Ovary (tissue), 9 donors: Measurements from ENCODE around the gene SLC1A6. TPM values are rescaled to one million over a fixed set of nuclear protein-coding genes. Genes with fewer than 3 reads are reported as not detected.

ENCODE experiments used
- DNase-seq, 5 donors: peaks; one replicate each; pipeline ENCODE4 v3.0.0-alpha.2; 2019 to 2020
- H3K27ac ChIP-seq, 2 donors: fragments of 200-600 bp; one replicate each; pipeline versions ENCODE4 v1.5.1 to v1.8.0; 2019 to 2022
- H3K27me3 ChIP-seq: fragments of 200-600 bp; one replicate; pipeline ENCODE4 v1.8.0; 2022
- H3K36me3 ChIP-seq: fragments of 200-600 bp; sonication (generic); one replicate; pipeline ENCODE4 v1.5.1; 2019
- H3K4me1 ChIP-seq: one replicate; pipeline ENCODE4 v1.8.1; 2013; ENCODE audit warnings: mild to moderate bottlenecking, moderate library complexity; ENCODE audit not compliant: insufficient read depth
- H3K4me3 ChIP-seq: fragments of 200-600 bp; sonication (generic); one replicate; pipeline ENCODE4 v1.5.1; 2017
- H3K9me3 ChIP-seq, 2 donors: fragments of 200-600 bp in 1 of 2; sonication (generic) in 1 of 2; one replicate each; pipeline versions ENCODE4 v1.5.1 to v1.8.1; 2013 to 2019; ENCODE audit warnings: mild to moderate bottlenecking in 1 of 2, moderate library complexity in 1 of 2
- EP300 ChIP-seq: sonication (generic); formaldehyde crosslinking; IDR thresholded peaks from one replicate; pipeline ENCODE4 v1.6.1; 2017; ENCODE audit warnings: antibody characterized with exemption
- POLR2A ChIP-seq: fragments of 450-650 bp; IDR thresholded peaks from one replicate; pipeline ENCODE4 v1.6.1; 2017; ENCODE audit warnings: antibody characterized with exemption, mild to moderate bottlenecking, moderate library complexity
- WGBS, 3 donors: extraction: QIAGEN DNeasy Blood & Tissue Kit in 1 of 3; methylation state at CpG; one replicate each; pipeline versions ENCODE4 v1.1.5 to v1.1.7; 2013 to 2017; 5-methylcytosine and 5-hydroxymethylcytosine counted together
- intact Hi-C, 4 donors: fragments of 100-400 bp; cut with DNase I; formaldehyde crosslinking; loops; one replicate each; pipeline versions ENCODE4 v1.11.0 to v1.15.1; 2022 to 2023
- polyA plus RNA-seq, 2 donors: library from polyadenylated mRNA; stranded (reverse); fragments of 200-250 nt in 1 of 2; fragments of 350-450 nt in 1 of 2; fragmentation: Illumina TruSeq in 1 of 2; extraction: RNeasy Lipid Tissue Mini Kit (QIAGEN cat#74804) in 1 of 2; gene quantifications; one replicate each; pipeline ENCODE4 v1.2.3, GENCODE V29; 2013 to 2014
- total RNA-seq, 7 donors: library from RNA; depleted of rRNA in 2 of 7; stranded (reverse); fragments of >200 nt in 2 of 7; fragmentation: NEBNext Ultra II Directional in 3 of 7; extraction: Animal tissue kit (Norgen Biotek cat#: 25700) in 3 of 7; gene quantifications; one replicate each; pipeline versions ENCODE4 v1.1.0 to v1.2.4, GENCODE V29; 2016 to 2023
- TF ChIP-seq, protein P1 (sequence below), 3 donors: fragments of 450-650 bp in 2 of 3; fragments of 200-600 bp in 1 of 3; IDR thresholded peaks; one replicate each; pipeline versions ENCODE4 v1.5.1 to v1.8.0; 2016 to 2022; ENCODE audit warnings: antibody characterized with exemption in 3 of 3, mild to moderate bottlenecking in 1 of 3
- donor health status: DM: no; HTN: no; CAD: no; lungs with moderate emphysema.
- donor health status: DM: no; HTN: no; CAD: no.
- donor health status: Bipolar disorder and iron deficiency.
- donor health status: DM: yes; HTN: yes; CAD: no.
- donor health status: DM: no; HTN: no; CAD: no.
- donor health status: DM: yes; HTN: yes; CAD: no.

SLC1A6 gene
- total and polyA plus RNA-seq, 9 donors, result 0.08 TPM; not detected in 8

DNA sequence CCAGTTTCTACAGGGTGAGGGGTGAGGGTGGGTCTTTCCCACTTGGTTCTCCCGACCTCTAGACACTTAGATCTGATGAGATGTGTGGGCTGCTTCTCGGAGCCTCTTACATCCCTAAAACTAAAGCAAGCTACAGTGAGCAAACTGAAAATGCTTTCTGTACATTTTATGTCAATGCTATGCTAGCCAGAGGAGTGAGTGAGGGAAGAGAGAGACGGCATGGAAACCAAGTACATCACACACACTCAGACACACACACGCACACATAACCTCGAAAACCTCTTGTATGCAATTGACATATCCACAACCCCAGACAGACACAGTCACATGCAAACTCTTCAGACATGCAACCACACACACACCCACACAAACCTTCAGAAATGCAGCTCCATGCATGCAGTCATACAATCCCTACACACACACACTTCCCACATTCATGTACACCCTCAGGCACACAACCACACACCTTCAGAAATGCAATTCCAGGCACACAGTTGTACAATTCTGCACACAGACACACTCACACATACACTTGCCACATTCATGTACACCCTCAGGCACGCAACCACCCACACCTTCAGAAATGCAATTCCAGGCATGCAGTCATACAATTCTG is 1.4 kb downstream of the SLC1A6 start:
- DNase-seq, result no peak
- intact Hi-C loops, result loop anchor here in 1 of 4 donors (5.0 kb wide), 1 partner anchor 1441 kb away; no protein-coding TSS in a partner anchor
- Histone ChIP-seq H3K4me1 (no peaks in the 10 kb centered on the region), H3K36me3 (no peaks in the 10 kb centered on the region), H3K9me3 (no peaks in the 10 kb centered on the region), H3K4me3 (no peak overlapping the region), H3K27ac (no peak overlapping the region), H3K27me3 (no peaks in the 10 kb centered on the region)
- TF ChIP-seq POLR2A (no peak), EP300 (no peak)
- TF ChIP-seq, protein P1, sequence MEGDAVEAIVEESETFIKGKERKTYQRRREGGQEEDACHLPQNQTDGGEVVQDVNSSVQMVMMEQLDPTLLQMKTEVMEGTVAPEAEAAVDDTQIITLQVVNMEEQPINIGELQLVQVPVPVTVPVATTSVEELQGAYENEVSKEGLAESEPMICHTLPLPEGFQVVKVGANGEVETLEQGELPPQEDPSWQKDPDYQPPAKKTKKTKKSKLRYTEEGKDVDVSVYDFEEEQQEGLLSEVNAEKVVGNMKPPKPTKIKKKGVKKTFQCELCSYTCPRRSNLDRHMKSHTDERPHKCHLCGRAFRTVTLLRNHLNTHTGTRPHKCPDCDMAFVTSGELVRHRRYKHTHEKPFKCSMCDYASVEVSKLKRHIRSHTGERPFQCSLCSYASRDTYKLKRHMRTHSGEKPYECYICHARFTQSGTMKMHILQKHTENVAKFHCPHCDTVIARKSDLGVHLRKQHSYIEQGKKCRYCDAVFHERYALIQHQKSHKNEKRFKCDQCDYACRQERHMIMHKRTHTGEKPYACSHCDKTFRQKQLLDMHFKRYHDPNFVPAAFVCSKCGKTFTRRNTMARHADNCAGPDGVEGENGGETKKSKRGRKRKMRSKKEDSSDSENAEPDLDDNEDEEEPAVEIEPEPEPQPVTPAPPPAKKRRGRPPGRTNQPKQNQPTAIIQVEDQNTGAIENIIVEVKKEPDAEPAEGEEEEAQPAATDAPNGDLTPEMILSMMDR (IDR thresholded peaks at IDR 0.05), result no peak
- 45 to 48% (median 45%) methylated on average over 6 of the region's 6 CpGs for WGBS, 3 donors

DNA sequence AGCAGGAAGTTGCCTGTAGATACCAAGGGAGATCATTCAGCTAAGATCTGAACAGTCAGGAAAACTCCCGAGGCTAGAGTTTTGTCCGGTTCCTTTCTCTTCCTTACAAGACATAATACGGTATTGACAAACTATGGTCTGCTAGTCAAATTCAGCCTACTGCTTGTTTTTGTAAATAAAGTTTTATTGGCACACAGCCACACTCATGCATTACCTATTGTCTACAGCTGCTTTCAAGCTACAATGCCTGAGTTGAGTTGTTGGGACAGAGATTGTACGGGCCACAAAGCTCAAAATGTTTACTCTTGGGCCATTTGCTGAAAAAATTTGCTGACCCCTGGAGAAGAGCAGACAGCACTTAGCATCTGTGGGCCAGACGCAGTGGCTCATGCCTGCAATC is 2.5 kb downstream of the SLC1A6 start:
- DNase-seq, result no peak
- H3K36me3 ChIP-seq, result no peaks in the 10 kb centered on the region
- H3K4me1 ChIP-seq, result no peaks in the 10 kb centered on the region
- no peak overlapping the region for H3K4me3 ChIP-seq
- WGBS, 3 donors, result 40 to 75% (median 50%) methylated on average over 5 of the region's 5 CpGs
- intact Hi-C loops, result loop anchor here in 1 of 4 donors (5.0 kb wide), 1 partner anchor 1440 kb away; no protein-coding TSS in a partner anchor
- no peaks in the 10 kb centered on the region for H3K27me3 ChIP-seq
- no peaks in the 10 kb centered on the region for H3K9me3 ChIP-seq
- no peak overlapping the region for H3K27ac ChIP-seq
- no peak for TF ChIP-seq POLR2A
- TF ChIP-seq EP300, result no peak
- TF ChIP-seq, protein P1 (IDR thresholded peaks at IDR 0.05), result no peak

DNA sequence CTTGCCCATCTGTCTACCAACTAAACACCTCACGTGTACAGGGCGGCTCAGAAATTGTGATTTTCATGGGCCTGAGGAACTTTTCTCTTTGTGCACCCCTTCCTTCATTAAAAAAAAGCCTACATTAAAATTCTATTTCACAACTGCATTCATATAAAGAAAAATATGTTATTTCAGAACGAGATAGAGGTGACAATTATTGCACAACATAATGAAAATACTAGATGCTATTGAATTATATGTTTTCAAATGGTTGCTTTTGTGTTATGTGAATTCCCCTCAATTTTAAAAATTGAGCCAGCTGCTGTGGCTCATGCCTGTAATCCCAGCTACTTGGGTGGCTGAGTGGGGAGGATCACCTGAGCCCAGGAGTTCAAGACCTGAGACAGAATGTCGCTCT is 5.2 kb downstream of the SLC1A6 start:
- Histone ChIP-seq H3K4me1 (no peaks in the 10 kb centered on the region), H3K27ac (no peak overlapping the region), H3K36me3 (no peaks in the 10 kb centered on the region), H3K4me3 (no peak overlapping the region), H3K27me3 (no peaks in the 10 kb centered on the region), H3K9me3 (no peaks in the 10 kb centered on the region)
- no peak for DNase-seq
- TF ChIP-seq EP300, result no peak
- TF ChIP-seq, protein P1 (IDR thresholded peaks at IDR 0.05), result no peak
- no peak for TF ChIP-seq POLR2A
- intact Hi-C loops, result no loop called here
- WGBS, 3 donors, result 58 to 83% (median 58%) methylated on average over 4 of the region's 4 CpGs

DNA sequence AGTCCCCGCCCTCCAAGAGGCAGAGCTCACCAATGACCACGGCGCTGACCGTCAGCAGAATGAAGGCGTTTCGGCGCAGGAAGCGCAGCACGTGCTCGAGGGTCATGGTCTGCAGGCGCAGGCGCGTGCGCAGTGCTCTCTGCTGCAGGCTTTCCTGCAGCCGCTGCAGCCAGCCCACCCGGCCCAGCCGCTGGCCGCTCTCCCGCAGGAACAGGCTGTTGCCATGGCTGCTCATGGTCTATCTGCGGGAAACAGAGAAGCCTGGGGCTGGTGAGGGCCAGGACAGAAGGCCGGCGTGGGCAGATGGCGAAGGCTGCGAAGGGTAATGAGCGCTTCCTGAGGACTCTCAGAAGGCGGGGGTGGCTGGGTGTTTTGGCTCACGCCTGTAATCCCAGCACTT is 7.0 kb downstream of the SLC1A6 start:
- no peaks in the 10 kb centered on the region for H3K27me3 ChIP-seq
- TF ChIP-seq, protein P1 (IDR thresholded peaks at IDR 0.05), result no peak
- TF ChIP-seq POLR2A (no peak), EP300 (no peak)
- H3K4me1 ChIP-seq, result no peaks in the 10 kb centered on the region
- no peaks in the 10 kb centered on the region for H3K36me3 ChIP-seq
- H3K4me3 ChIP-seq, result no peak overlapping the region
- no peaks in the 10 kb centered on the region for H3K9me3 ChIP-seq
- no peak for DNase-seq
- WGBS, 3 donors, result 77 to 84% (median 84%) methylated on average over 27 of the region's 27 CpGs
- no peak overlapping the region for H3K27ac ChIP-seq
- intact Hi-C loops, result no loop called here
